Activated T-cell treated with anti-CD3 and anti-CD28 coated beads for 4 hours (primary cell): ENCODE measurements around the gene ERICH4.
"Not testable (repeated sequence)": the region's sequence is repeated elsewhere in the genome, so short reads cannot be mapped to it uniquely, and the experiment has no call there.

Experiments used
- DNase-seq: peaks from one replicate; pipeline ENCODE4 v3.0.0-alpha.2; 2020

Gene ERICH4

GRCh38 chr19:41480336-41480735 is 37.4 kb downstream of the ERICH4 start:
- DNase-seq = no peak

- DNase-seq = no peak
These were observed 41.9 kb downstream of the ERICH4 start for GRCh38 chr19:41484822-41485221.

- not testable (repeated sequence) for DNase-seq
These were observed 44.0 kb downstream of the ERICH4 start for GRCh38 chr19:41486953-41487352.

- DNase-seq = no peak
These were observed 49.9 kb downstream of the ERICH4 start for GRCh38 chr19:41492843-41493242.
